ENCODE results near the gene GPRC6A. TPM values are rescaled to one million over a fixed set of nuclear protein-coding genes. Genes with fewer than 3 reads are reported as not detected.

The GPRC6A gene
- polyA plus RNA-seq, 3 donors, result not detected

DNA sequence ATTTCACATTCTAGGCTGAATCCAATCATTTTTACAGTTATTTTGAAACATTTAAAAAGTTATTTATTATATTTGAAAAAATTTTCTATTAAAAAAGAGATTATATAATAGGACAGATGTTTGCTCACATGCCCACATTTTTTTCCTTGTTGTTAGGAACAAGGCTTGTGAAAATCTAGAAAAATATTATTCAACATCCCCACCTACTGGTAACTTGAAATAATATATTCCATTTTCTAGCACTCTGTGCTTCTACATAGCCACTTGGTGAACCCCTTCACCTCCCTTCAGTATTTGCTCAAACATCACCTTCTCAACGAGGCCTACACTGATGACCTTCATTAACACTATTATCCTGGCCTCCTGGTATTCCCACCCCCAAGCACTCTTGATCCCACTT lies 18.3 kb upstream of the GPRC6A start:
- Mint-ChIP-seq H3K9me3 (peaks cover 0 to 3% (median 0%) of the 10 kb centered on the region in 7 donors), H3K36me3 (no peaks in the 10 kb centered on the region), H3K27me3 (ENCODE audit: low read depth in 3 of 3) (peaks cover 0 to 4% (median 0%) of the 10 kb centered on the region in 3 donors), H3K4me3 (no peak overlapping the region), H3K27ac (peak overlapping the region in 1 of 7 donors; percentile 51), H3K4me1 (no peaks in the 10 kb centered on the region)
- intact Hi-C loops (cut with micrococcal nuclease), result no loop called here
- H3K27ac ChIP-seq (ENCODE audit: low read depth in 1 of 2, low read length in 2 of 2), result no peak overlapping the region
- H4K20me1 ChIP-seq (ENCODE audit: insufficient read depth, low read length), result no peaks in the 10 kb centered on the region
- WGBS (ENCODE audit: insufficient coverage), result 13% methylated on average over 1 of the region's 1 CpG
- H2AFZ ChIP-seq (ENCODE audit: insufficient read depth, low read depth, low read length, poor library complexity, severe bottlenecking), result no peak overlapping the region
- H3K79me2 ChIP-seq (ENCODE audit: insufficient read depth, low read length), result no peaks in the 10 kb centered on the region
- no peak overlapping the region for H3K4me3 ChIP-seq (replicated peaks in 1 of 3; ENCODE audit: low read depth in 2 of 3, low read length in 3 of 3)
- no peaks in the 10 kb centered on the region for H3K36me3 ChIP-seq (replicated peaks in 1 of 2; ENCODE audit: control insufficient read depth in 1 of 2, insufficient read depth in 2 of 2, low read length in 2 of 2)
- H3K4me2 ChIP-seq (replicated peaks; ENCODE audit: extremely low read depth, low read length, poor library complexity, severe bottlenecking), result no peak overlapping the region
- H3K9me3 ChIP-seq (replicated peaks in 1 of 2; ENCODE audit: control insufficient read depth in 1 of 2, insufficient read depth in 1 of 2, low read length in 2 of 2), result no peaks in the 10 kb centered on the region
- no peak overlapping the region for H3K9ac ChIP-seq (ENCODE audit: insufficient read depth, low read length, poor library complexity, severe bottlenecking)
- no peaks in the 10 kb centered on the region for H3K4me1 ChIP-seq (ENCODE audit: control insufficient read depth in 1 of 2, insufficient read depth in 2 of 2, low read length in 2 of 2)
- TF ChIP-seq CTCF (IDR thresholded peaks at IDR 0.05), result no peak
- no peak for DNase-seq
- no peaks in the 10 kb centered on the region for H3K27me3 ChIP-seq (ENCODE audit: control insufficient read depth in 2 of 2, insufficient read depth in 2 of 2, low read length in 2 of 2)

DNA sequence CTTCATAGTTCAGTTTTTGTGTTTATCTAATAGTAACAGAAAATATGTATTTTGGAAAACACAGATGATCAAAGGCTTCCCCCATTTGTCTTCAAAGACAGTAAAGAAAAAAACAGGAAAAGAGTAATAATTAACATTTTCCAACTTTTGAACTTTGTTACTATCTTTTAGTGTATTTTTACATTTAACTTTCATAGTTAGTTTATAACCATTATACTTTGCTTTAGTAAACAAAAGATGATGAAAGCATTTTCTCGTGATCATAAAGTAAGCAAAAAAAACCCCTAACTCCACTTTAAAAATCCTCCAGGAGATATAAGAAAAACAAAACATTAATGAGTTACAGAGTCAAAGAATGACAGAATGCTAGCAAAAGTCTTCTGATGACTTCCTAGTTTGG lies 13.6 kb upstream of the GPRC6A start:
- Histone ChIP-seq H3K27ac (ENCODE audit: low read depth in 1 of 2, low read length in 2 of 2) (no peak overlapping the region), H3K4me3 (replicated peaks in 1 of 3; ENCODE audit: low read depth in 2 of 3, low read length in 3 of 3) (no peak overlapping the region), H3K36me3 (replicated peaks in 1 of 2; ENCODE audit: control insufficient read depth in 1 of 2, insufficient read depth in 2 of 2, low read length in 2 of 2) (no peaks in the 10 kb centered on the region), H2AFZ (ENCODE audit: insufficient read depth, low read depth, low read length, poor library complexity, severe bottlenecking) (no peak overlapping the region), H3K9ac (ENCODE audit: insufficient read depth, low read length, poor library complexity, severe bottlenecking) (no peak overlapping the region), H3K4me2 (replicated peaks; ENCODE audit: extremely low read depth, low read length, poor library complexity, severe bottlenecking) (no peak overlapping the region), H3K9me3 (replicated peaks in 1 of 2; ENCODE audit: control insufficient read depth in 1 of 2, insufficient read depth in 1 of 2, low read length in 2 of 2) (no peaks in the 10 kb centered on the region), H3K27me3 (ENCODE audit: control insufficient read depth in 2 of 2, insufficient read depth in 2 of 2, low read length in 2 of 2) (no peaks in the 10 kb centered on the region), H3K79me2 (ENCODE audit: insufficient read depth, low read length) (no peaks in the 10 kb centered on the region), H4K20me1 (ENCODE audit: insufficient read depth, low read length) (no peaks in the 10 kb centered on the region), H3K4me1 (ENCODE audit: control insufficient read depth in 1 of 2, insufficient read depth in 2 of 2, low read length in 2 of 2) (no peaks in the 10 kb centered on the region)
- Mint-ChIP-seq H3K4me1 (peaks cover 2% of the 10 kb centered on the region), H3K27me3 (ENCODE audit: low read depth in 3 of 3) (peaks cover 0 to 9% (median 4%) of the 10 kb centered on the region in 3 donors), H3K4me3 (no peak overlapping the region), H3K9me3 (peaks cover 0 to 5% (median 0%) of the 10 kb centered on the region in 7 donors), H3K27ac (peak overlapping the region in 1 of 7 donors; percentile 42), H3K36me3 (no peaks in the 10 kb centered on the region)
- intact Hi-C loops (cut with micrococcal nuclease), result no loop called here
- no peak for DNase-seq
- no peak for TF ChIP-seq CTCF (IDR thresholded peaks at IDR 0.05)
- WGBS (ENCODE audit: insufficient coverage), result no CpG with 5 or more reads among the region's 1 CpG

Data from CD14-positive monocyte (primary cell).